HAP-1 (cell line): Measurements from ENCODE around the gene SEC22C.

ENCODE experiments used
- DNase-seq, 2 experiments: peaks; one replicate each; pipeline ENCODE4 v3.0.0-alpha.2; 2016 to 2020; ENCODE audit warnings: low spot score in 2 of 2
- H3K27me3 ChIP-seq: fragments of 250-450 bp; sonication (Bioruptor Pico); 2 replicates; pipeline ENCODE4 v1.5.1; 2020; ENCODE audit warnings: low read depth, mild to moderate bottlenecking, moderate library complexity
- H3K36me3 ChIP-seq: fragments of 250-450 bp; sonication (Bioruptor Pico); replicated peaks from 2 replicates; pipeline ENCODE4 v1.5.1; 2020; ENCODE audit warnings: mild to moderate bottlenecking
- H3K4me1 ChIP-seq: fragments of 250-450 bp; sonication (Bioruptor Pico); 2 replicates; pipeline ENCODE4 v1.5.1; 2020; ENCODE audit warnings: mild to moderate bottlenecking
- H3K4me3 ChIP-seq: fragments of 250-450 bp; sonication (Bioruptor Pico); 2 replicates; pipeline ENCODE4 v1.5.1; 2020; ENCODE audit warnings: mild to moderate bottlenecking, moderate library complexity
- H3K9me3 ChIP-seq: fragments of 250-450 bp; sonication (Bioruptor Pico); 2 replicates; pipeline ENCODE4 v1.5.1; 2020; ENCODE audit warnings: mild to moderate bottlenecking, moderate library complexity
- in situ Hi-C: fragments of 300-500 bp; cut with MboI; formaldehyde crosslinking; loops from 3 replicates; pipeline ENCODE4 v1.14.3; 2020; ENCODE audit warnings: low sequenced_read_pairs, inconsistent platforms, mixed read lengths

The SEC22C gene

DNA sequence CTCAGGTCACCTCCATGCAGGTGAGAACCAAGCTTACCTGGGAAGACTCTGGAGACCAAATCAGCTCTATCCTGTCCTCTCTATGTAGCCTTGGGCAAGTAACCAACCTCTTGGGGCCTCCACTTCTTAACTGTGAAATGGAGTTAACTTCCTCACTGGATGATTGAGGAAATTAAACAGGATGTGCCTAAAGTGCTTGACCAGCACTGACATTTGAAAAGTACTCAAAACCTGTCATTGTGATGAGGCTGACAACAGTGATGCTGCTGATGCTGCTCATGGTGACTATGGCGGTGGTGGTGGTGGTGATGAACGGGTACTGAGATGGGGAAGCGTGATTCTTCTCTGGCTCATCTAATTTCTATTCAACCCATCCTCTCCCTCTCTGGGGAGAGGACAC lies 57.0 kb downstream of the SEC22C start:
- no peaks in the 10 kb centered on the region for H3K27me3 ChIP-seq
- DNase-seq, result no peak
- no peak overlapping the region for H3K4me3 ChIP-seq
- no peaks in the 10 kb centered on the region for H3K4me1 ChIP-seq
- no peaks in the 10 kb centered on the region for H3K9me3 ChIP-seq
- H3K36me3 ChIP-seq, result no peaks in the 10 kb centered on the region
- in situ Hi-C loops, result no loop called here

GRCh38 chr3:42520906-42521305 lies 60.9 kb downstream of the SEC22C start:
- DNase-seq, result no peak
- H3K27me3 ChIP-seq, result no peaks in the 10 kb centered on the region
- H3K4me3 ChIP-seq, result no peak overlapping the region
- in situ Hi-C loops, result no loop called here
- no peaks in the 10 kb centered on the region for H3K4me1 ChIP-seq
- H3K36me3 ChIP-seq, result no peaks in the 10 kb centered on the region
- H3K9me3 ChIP-seq, result no peaks in the 10 kb centered on the region

DNA sequence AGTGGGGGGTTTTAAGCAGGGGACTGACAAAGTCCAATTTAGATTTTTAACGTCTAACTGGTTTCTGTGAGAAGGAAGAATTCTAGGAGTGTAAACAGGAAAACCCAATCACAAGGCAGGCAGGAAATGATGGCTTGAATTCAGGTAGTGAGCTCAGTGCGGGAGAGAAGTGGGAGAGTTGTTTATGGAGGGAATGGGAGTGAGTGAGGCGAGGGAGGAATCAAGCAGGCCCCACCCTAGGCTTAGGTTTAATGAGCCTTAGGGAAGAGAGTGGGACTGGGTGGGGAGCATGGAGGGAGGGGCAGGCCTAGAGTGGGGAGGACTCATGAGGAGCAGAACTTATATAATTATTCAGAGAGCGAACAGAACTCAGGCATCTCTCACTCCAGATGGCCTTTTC lies 61.4 kb downstream of the SEC22C start:
- Histone ChIP-seq H3K27me3 (no peaks in the 10 kb centered on the region), H3K4me3 (no peak overlapping the region), H3K36me3 (no peaks in the 10 kb centered on the region), H3K4me1 (no peaks in the 10 kb centered on the region), H3K9me3 (no peaks in the 10 kb centered on the region)
- in situ Hi-C loops, result no loop called here
- DNase-seq, result no peak

DNA sequence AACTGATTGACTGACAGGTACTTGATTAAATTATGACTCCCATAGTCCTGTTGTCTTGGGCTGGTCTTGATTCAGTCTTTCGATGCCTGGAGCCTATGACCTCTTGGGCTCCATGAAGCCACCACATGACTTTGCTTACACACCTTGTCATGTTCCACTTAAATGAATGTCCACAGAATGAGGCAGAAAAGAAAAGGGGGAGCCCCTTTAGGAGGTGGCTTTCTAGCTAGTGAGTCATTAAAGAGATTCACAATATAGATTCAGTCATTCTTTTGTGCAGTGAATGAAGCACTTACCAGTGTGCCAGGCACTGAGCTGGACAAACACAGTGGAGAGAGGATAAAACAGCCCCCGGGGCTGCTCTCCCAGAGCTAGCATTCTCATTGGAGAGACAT lies 62.2 kb downstream of the SEC22C start:
- no peaks in the 10 kb centered on the region for H3K4me1 ChIP-seq
- H3K36me3 ChIP-seq, result no peaks in the 10 kb centered on the region
- DNase-seq, result no peak
- H3K4me3 ChIP-seq, result no peak overlapping the region
- H3K27me3 ChIP-seq, result no peaks in the 10 kb centered on the region
- no peaks in the 10 kb centered on the region for H3K9me3 ChIP-seq
- in situ Hi-C loops, result no loop called here

DNA sequence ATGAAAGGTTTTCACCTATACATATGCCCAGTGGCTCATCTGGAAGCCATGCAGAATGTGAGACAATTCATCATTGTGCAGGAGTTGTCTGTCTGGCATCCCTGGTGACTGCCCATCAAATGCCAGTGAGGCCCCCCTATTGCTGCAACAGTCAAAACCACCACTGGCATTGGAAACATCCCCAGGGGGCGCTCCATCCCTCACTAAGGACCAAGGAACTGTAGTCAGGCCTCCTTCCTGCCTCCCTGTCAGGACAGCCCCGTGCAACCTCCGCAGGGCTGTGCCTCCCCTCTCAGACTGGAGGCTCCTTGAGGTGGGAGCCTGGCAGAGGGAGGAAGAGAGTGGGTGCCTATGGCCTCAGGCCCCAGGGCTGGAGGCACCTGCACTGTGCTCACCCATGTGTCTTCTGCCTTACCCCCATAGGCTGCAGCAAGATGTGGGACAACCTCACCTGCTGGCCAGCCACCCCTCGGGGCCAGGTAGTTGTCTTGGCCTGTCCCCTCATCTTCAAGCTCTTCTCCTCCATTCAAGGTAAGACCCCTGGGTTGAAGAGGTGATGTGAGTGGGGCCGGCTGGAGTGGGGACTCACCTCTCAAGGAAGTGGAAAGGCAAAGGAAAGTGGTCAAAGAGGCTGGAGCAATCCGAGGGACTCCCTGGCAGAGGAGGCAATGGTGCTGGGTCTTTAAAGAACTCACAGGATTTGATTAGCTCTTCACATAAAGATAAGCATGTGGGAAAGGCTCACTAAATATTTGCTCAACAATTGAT lies 62.8 kb downstream of the SEC22C start:
- no peaks in the 10 kb centered on the region for H3K4me1 ChIP-seq
- H3K4me3 ChIP-seq, result no peak overlapping the region
- in situ Hi-C loops, result no loop called here
- DNase-seq, result peak in 1 of 2 experiments; percentile 61
- no peaks in the 10 kb centered on the region for H3K9me3 ChIP-seq
- no peaks in the 10 kb centered on the region for H3K27me3 ChIP-seq
- H3K36me3 ChIP-seq, result no peaks in the 10 kb centered on the region

DNA sequence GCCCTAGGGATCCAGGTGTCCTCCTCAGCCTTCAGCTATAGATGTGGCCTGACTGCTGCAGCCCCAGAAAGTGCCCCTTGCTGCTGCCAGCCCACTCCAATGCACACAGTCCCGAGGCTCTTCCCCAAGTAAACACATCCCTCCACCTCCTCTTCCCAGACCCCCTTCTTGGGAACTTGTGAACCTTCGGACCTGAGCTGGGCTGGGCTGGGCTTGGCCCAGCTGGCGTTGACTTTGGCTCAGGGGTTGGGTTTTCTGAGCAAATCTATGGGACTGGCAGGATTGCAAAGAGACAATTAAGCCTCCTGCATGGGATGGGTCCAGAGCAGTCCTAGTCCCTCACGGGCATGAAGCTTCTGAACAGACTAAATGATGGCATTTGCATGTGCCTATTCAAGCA lies 64.7 kb downstream of the SEC22C start:
- H3K27me3 ChIP-seq, result no peaks in the 10 kb centered on the region
- no peaks in the 10 kb centered on the region for H3K9me3 ChIP-seq
- no peaks in the 10 kb centered on the region for H3K36me3 ChIP-seq
- no peaks in the 10 kb centered on the region for H3K4me1 ChIP-seq
- H3K4me3 ChIP-seq, result no peak overlapping the region
- DNase-seq, result no peak
- in situ Hi-C loops, result no loop called here

DNA sequence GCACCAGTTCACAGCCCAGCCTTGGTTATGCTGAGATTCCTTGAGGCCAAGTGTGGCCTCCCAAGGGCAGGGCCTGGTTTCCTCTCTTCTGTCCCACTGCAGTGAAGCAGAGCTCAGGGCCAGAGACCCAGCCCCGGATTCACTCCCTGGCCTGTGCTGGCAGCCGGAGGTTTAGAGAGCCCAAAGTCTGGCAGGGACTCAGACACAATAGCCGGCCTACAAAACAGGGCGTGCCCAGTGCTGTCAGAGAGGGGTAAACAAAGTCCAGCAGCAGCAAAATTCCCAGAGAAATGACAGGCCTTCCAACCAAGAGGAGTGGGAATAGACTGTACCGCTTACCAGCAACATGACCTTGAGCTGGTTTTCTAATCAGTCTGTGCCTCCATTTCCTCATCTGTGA lies 65.3 kb downstream of the SEC22C start:
- in situ Hi-C loops, result no loop called here
- no peak for DNase-seq
- Histone ChIP-seq H3K4me3 (no peak overlapping the region), H3K27me3 (no peaks in the 10 kb centered on the region), H3K36me3 (no peaks in the 10 kb centered on the region), H3K9me3 (no peaks in the 10 kb centered on the region), H3K4me1 (no peaks in the 10 kb centered on the region)

DNA sequence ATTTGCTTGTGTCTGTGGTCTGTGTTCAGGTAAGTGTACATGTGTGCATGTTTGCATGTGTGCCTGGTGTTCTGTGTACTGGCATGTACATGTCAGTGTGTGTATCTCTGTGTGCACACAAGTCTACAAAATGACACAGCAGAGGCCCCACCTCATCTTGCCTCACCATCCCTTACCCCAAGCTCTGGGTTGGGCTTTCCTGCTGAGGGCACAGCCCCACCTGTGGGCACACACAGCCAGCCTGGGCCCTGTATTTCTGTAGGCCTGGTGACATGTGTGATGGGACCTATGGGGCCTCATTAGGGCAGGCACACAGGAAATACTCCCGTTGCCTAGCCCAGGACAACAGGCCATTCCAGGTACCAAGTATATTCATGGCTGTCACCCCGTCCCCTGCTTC lies 65.8 kb downstream of the SEC22C start:
- Histone ChIP-seq H3K36me3 (no peaks in the 10 kb centered on the region), H3K9me3 (no peaks in the 10 kb centered on the region), H3K4me1 (no peaks in the 10 kb centered on the region), H3K27me3 (no peaks in the 10 kb centered on the region), H3K4me3 (no peak overlapping the region)
- DNase-seq, result no peak
- in situ Hi-C loops, result no loop called here

DNA sequence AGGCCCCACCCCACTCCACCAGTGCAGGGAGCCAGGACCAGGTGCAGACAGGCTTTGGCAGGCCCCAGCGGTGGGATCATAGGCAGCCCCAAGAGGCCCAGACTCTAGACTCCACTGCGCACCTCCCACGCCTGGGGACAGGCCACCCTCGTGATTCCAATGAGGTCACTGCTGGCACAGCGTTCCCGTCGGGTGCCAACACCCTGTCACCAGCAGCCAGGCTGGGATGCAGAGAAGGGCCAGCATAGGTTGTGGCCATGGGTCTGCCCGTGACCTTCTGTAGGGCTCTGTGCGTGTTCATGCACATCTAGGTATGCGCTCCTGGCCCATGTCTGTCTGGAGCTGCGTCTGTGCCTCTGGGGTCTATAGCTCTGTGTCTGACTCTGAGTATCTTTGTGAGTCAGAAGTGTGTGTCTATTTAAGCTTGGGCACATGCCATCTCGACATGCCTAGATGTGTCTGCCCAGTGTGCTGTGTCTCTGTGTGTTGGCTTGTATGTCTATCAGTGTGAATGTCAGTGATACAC lies 66.3 kb downstream of the SEC22C start:
- Histone ChIP-seq H3K4me3 (no peak overlapping the region), H3K4me1 (no peaks in the 10 kb centered on the region), H3K27me3 (no peaks in the 10 kb centered on the region), H3K9me3 (no peaks in the 10 kb centered on the region), H3K36me3 (no peaks in the 10 kb centered on the region)
- no peak for DNase-seq
- in situ Hi-C loops, result no loop called here

DNA sequence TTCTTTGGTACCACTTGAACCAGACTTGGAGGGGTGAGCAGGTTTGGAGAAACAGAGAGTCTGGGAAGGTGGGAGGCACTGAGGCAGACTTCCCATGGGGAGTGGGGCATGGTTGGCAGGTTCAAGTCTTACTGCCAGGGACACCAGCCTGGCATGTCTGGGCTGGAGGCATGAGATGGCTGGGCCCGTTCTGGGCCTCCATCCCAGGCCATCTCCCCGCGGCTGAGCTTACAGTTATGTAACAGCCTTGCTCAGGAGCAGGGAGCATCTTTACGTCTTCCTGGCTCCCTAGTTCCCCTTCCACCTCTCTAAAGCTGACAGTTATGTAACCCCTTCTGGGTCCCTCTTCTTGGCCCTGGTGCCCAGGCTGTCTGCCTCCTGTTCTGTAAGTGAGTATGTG lies 66.9 kb downstream of the SEC22C start:
- Histone ChIP-seq H3K27me3 (no peaks in the 10 kb centered on the region), H3K9me3 (no peaks in the 10 kb centered on the region), H3K4me3 (no peak overlapping the region), H3K36me3 (no peaks in the 10 kb centered on the region), H3K4me1 (no peaks in the 10 kb centered on the region)
- in situ Hi-C loops, result no loop called here
- no peak for DNase-seq

- Histone ChIP-seq H3K36me3 (no peaks in the 10 kb centered on the region), H3K9me3 (no peaks in the 10 kb centered on the region), H3K4me3 (no peak overlapping the region), H3K27me3 (peaks cover under 1% of the 10 kb centered on the region; the same call in 1 of the 2 replicates), H3K4me1 (no peaks in the 10 kb centered on the region)
- no peak for DNase-seq
- in situ Hi-C loops, result no loop called here
Observed at GRCh38 chr3:42513521-42513920, 68.2 kb downstream of the SEC22C start.

DNA sequence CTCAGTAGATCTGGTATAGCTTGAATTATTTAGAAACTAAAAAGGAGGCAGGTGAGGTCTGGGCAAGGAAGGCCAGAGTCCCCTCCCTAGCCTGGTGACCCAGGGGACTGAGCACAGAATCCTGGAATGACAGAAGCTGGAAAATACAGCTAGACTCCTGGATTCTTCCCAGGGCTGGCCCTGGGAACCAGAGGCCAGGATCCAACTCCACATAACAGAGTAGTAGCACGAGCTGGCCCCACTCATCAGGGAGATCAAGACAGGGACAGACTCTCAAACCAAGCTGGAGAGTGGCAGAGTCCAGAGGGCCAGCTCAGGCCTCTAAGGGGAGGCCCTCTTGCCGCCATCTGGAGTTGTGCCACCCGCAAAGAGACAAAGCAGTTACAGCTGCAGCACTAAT lies 68.6 kb downstream of the SEC22C start:
- Histone ChIP-seq H3K27me3 (peaks cover 4% of the 10 kb centered on the region; the same call in 1 of the 2 replicates), H3K4me1 (no peaks in the 10 kb centered on the region), H3K36me3 (no peaks in the 10 kb centered on the region), H3K9me3 (no peaks in the 10 kb centered on the region), H3K4me3 (no peak overlapping the region)
- in situ Hi-C loops, result no loop called here
- DNase-seq, result no peak

- H3K36me3 ChIP-seq, result no peaks in the 10 kb centered on the region
- H3K9me3 ChIP-seq, result no peaks in the 10 kb centered on the region
- H3K4me3 ChIP-seq, result no peak overlapping the region
- H3K4me1 ChIP-seq, result no peaks in the 10 kb centered on the region
- in situ Hi-C loops, result no loop called here
- peaks cover 13% of the 10 kb centered on the region; the same call in 1 of the 2 replicates for H3K27me3 ChIP-seq
- DNase-seq, result no peak
Observed at GRCh38 chr3:42511736-42512135, 70.0 kb downstream of the SEC22C start.

- no peaks in the 10 kb centered on the region for H3K4me1 ChIP-seq
- no peaks in the 10 kb centered on the region for H3K9me3 ChIP-seq
- no peak overlapping the region for H3K4me3 ChIP-seq
- H3K27me3 ChIP-seq, result peaks cover 13% of the 10 kb centered on the region; the same call in 1 of the 2 replicates
- H3K36me3 ChIP-seq, result no peaks in the 10 kb centered on the region
- no peak for DNase-seq
- in situ Hi-C loops, result no loop called here
Observed at GRCh38 chr3:42511201-42511600, 70.6 kb downstream of the SEC22C start.

DNA sequence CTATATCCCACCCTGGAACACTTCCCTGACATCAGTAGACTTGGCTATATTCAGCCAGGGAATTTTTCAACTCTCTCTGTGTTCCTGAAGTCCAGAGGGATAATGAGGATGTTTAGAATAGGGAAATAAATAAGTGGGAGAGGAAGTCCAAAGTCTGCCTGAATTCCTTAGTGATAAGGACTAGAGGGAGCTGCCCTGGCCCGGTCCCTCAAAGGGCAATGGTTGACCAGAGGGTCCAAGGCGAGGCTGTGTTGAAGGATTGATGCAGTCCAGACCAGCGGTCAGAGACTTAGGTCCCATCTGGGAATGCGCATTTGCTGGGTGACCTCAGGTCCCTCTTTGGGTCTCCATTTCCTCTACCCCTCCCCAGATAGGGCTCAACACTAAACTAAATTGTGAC lies 71.4 kb downstream of the SEC22C start:
- in situ Hi-C loops, result no loop called here
- H3K27me3 ChIP-seq, result peaks cover 13% of the 10 kb centered on the region; the same call in 1 of the 2 replicates
- no peak for DNase-seq

More for the DNA sequence above, 71.4 kb downstream of the SEC22C start:
- Histone ChIP-seq H3K9me3 (no peaks in the 10 kb centered on the region), H3K36me3 (no peaks in the 10 kb centered on the region), H3K4me3 (no peak overlapping the region), H3K4me1 (no peaks in the 10 kb centered on the region)
